Type B pancreatic cell (in vitro differentiated cells): Measurements from ENCODE around the gene ICA1. TPM values are rescaled to one million over a fixed set of nuclear protein-coding genes. Genes with fewer than 3 reads are reported as not detected.

ENCODE experiments used
- DNase-seq: peaks from one replicate; pipeline ENCODE4 v3.0.0; 2021; ENCODE audit warnings: mixed read lengths; ENCODE audit not compliant: unreplicated experiment; ENCODE audit errors: extremely low spot score
- H3K27ac Mint-ChIP-seq: 2 replicates; pipeline ENCODE4 v1.8.0; 2021; ENCODE audit warnings: mild to moderate bottlenecking, mixed read lengths
- H3K27me3 Mint-ChIP-seq: 2 replicates; pipeline ENCODE4 v1.8.0; 2021; ENCODE audit warnings: mixed read lengths
- H3K36me3 Mint-ChIP-seq: 2 replicates; pipeline ENCODE4 v1.8.0; 2021; ENCODE audit warnings: mixed read lengths
- H3K4me1 Mint-ChIP-seq: one replicate; pipeline ENCODE4 v1.8.0; 2021; ENCODE audit warnings: mixed read lengths; ENCODE audit not compliant: unreplicated experiment
- H3K4me3 Mint-ChIP-seq: 2 replicates; pipeline ENCODE4 v1.8.0; 2021; ENCODE audit warnings: mild to moderate bottlenecking, mixed read lengths
- H3K9me3 Mint-ChIP-seq: 2 replicates; pipeline ENCODE4 v1.8.0; 2021; ENCODE audit warnings: mixed read lengths
- total RNA-seq: library from RNA; stranded (reverse); gene quantifications from 2 replicates; pipeline ENCODE4 v1.2.1, GENCODE V29; 2021; ENCODE audit warnings: low replicate concordance
- TF ChIP-seq, protein P1 (sequence below): fragments of 200-600 bp; sonication (generic); conservative IDR thresholded peaks from 2 replicates; pipeline ENCODE4 v1.5.0; 2021; ENCODE audit warnings: antibody characterized with exemption, mild to moderate bottlenecking

ICA1 gene
- total RNA-seq, 1 donor from 2014 or later = 9.8 TPM

GRCh38 chr7:8168336-8168735 lies 93.6 kb downstream of the ICA1 start:
- no peak for DNase-seq
- no peak overlapping the region for H3K27ac Mint-ChIP-seq
- TF ChIP-seq, protein P1, sequence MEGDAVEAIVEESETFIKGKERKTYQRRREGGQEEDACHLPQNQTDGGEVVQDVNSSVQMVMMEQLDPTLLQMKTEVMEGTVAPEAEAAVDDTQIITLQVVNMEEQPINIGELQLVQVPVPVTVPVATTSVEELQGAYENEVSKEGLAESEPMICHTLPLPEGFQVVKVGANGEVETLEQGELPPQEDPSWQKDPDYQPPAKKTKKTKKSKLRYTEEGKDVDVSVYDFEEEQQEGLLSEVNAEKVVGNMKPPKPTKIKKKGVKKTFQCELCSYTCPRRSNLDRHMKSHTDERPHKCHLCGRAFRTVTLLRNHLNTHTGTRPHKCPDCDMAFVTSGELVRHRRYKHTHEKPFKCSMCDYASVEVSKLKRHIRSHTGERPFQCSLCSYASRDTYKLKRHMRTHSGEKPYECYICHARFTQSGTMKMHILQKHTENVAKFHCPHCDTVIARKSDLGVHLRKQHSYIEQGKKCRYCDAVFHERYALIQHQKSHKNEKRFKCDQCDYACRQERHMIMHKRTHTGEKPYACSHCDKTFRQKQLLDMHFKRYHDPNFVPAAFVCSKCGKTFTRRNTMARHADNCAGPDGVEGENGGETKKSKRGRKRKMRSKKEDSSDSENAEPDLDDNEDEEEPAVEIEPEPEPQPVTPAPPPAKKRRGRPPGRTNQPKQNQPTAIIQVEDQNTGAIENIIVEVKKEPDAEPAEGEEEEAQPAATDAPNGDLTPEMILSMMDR = no peak
- H3K9me3 Mint-ChIP-seq = no peaks in the 10 kb centered on the region
- no peaks in the 10 kb centered on the region for H3K27me3 Mint-ChIP-seq
- no peaks in the 10 kb centered on the region for H3K36me3 Mint-ChIP-seq
- H3K4me1 Mint-ChIP-seq = no peaks in the 10 kb centered on the region
- H3K4me3 Mint-ChIP-seq = no peak overlapping the region

- no peak overlapping the region for H3K27ac Mint-ChIP-seq
- H3K36me3 Mint-ChIP-seq = no peaks in the 10 kb centered on the region
- TF ChIP-seq, protein P1 = no peak
- no peak overlapping the region for H3K4me3 Mint-ChIP-seq
- no peaks in the 10 kb centered on the region for H3K9me3 Mint-ChIP-seq
- DNase-seq = no peak
- no peaks in the 10 kb centered on the region for H3K27me3 Mint-ChIP-seq
- H3K4me1 Mint-ChIP-seq = no peaks in the 10 kb centered on the region
These were observed 96.8 kb downstream of the ICA1 start for GRCh38 chr7:8165150-8165549.

DNA sequence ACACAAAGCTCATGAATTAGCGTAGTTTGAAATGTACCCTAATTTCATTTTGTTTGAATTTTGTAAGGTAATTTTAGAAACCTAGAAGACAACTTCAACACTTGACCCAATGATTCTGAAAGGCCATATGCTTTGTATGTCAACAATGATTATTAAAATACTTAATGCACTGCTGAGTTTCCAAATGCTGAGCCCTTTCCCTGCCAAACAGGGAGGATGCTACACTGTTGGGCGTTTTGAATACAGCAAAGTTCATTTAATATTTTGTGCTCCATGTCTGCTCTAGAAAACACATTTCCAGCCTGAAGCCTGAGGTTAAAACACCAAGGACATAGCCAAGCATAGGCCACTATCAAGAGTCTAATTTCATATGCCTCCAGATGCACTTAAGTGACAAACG lies 99.8 kb downstream of the ICA1 start:
- Mint-ChIP-seq H3K4me1 (peaks cover 3% of the 10 kb centered on the region), H3K4me3 (no peak overlapping the region), H3K36me3 (no peaks in the 10 kb centered on the region), H3K27me3 (no peaks in the 10 kb centered on the region), H3K9me3 (no peaks in the 10 kb centered on the region), H3K27ac (no peak overlapping the region)
- TF ChIP-seq, protein P1 = no peak
- no peak for DNase-seq

DNA sequence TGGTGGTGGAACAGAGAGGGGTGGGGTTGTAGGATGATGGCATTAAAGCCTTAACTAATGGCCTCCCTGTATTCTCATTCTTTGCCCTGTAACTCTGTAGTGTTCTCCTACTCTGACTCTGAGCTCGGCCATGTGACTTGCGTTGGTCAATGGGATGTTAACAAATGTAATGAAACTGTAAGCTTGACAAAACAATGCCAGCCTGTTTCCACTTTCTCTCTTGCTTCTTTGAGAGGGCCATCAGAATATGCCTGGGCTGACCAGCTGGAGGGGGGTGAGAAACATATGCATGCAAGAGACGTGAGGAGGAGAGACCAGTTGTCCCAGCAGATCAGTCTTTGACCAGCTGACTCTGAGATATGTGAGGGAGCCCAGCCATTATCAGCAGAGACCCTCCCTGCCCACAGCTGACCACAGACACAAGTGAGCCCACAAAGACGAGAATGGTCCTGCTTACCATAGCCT lies 100.6 kb downstream of the ICA1 start:
- no peak overlapping the region for H3K27ac Mint-ChIP-seq
- no peak overlapping the region for H3K4me3 Mint-ChIP-seq

GRCh38 chr7:8160779-8161345 lies 101.1 kb downstream of the ICA1 start:
- TF ChIP-seq, protein P1 = no peak
- Mint-ChIP-seq H3K36me3 (no peaks in the 10 kb centered on the region), H3K9me3 (no peaks in the 10 kb centered on the region), H3K4me1 (peaks cover 4% of the 10 kb centered on the region), H3K27ac (no peak overlapping the region), H3K4me3 (no peak overlapping the region), H3K27me3 (no peaks in the 10 kb centered on the region)
- DNase-seq = no peak

More for the DNA sequence above, 100.6 kb downstream of the ICA1 start:
- no peak for DNase-seq
- no peaks in the 10 kb centered on the region for H3K36me3 Mint-ChIP-seq
- H3K27me3 Mint-ChIP-seq = no peaks in the 10 kb centered on the region
- no peaks in the 10 kb centered on the region for H3K9me3 Mint-ChIP-seq
- H3K4me1 Mint-ChIP-seq = peaks cover 4% of the 10 kb centered on the region
- TF ChIP-seq, protein P1 = no peak
